ENCODE measurements around the gene PON3. TPM values are rescaled to one million over a fixed set of nuclear protein-coding genes. Genes with fewer than 3 reads are reported as not detected.

Gene PON3
- total RNA-seq, 1 experiment from 2014 or later = not detected

GRCh38 chr7:95432606-95433005, 36.4 kb upstream of the PON3 start:
- Mint-ChIP-seq H3K4me3 (no peak overlapping the region), H3K4me1 (peaks cover 9 to 16% of the 10 kb centered on the region in 2 experiments), H3K36me3 (ENCODE audit: insufficient read depth in 1 of 3, low read depth in 3 of 3) (peaks cover 8 to 11% (median 10%) of the 10 kb centered on the region in 3 experiments; a peak in 6 of 7 replicates), H3K27me3 (ENCODE audit: low read depth) (no peaks in the 10 kb centered on the region), H3K9me3 (no peaks in the 10 kb centered on the region), H3K27ac (no peak overlapping the region)
- Histone ChIP-seq H3K4ac (ENCODE audit: low read depth, low read length) (no peak overlapping the region), H3K79me1 (ENCODE audit: insufficient read depth, low read depth, low read length, poor library complexity, severe bottlenecking) (no peaks in the 10 kb centered on the region), H2BK20ac (ENCODE audit: low read depth, low read length, poor library complexity, severe bottlenecking) (no peak overlapping the region), H2BK120ac (ENCODE audit: low read depth, low read length, poor library complexity, severe bottlenecking) (no peak overlapping the region), H3K18ac (ENCODE audit: insufficient read length, low read depth, low read length) (no peak overlapping the region), H4K20me1 (ENCODE audit: control insufficient read depth, insufficient read depth, insufficient read length) (no peaks in the 10 kb centered on the region), H3K9ac (ENCODE audit: extremely low read depth, insufficient read length, low read length) (no peak overlapping the region), H3K27ac (ENCODE audit: insufficient read length, low read depth, low read length) (no peak overlapping the region), H2BK12ac (ENCODE audit: insufficient read length, low read depth, low read length) (no peak overlapping the region), H3K23ac (ENCODE audit: insufficient read length, low read depth, low read length) (no peak overlapping the region), H4K91ac (ENCODE audit: insufficient read length, low read depth, low read length) (no peak overlapping the region), H3T11ph (ENCODE audit: low read length) (no peak overlapping the region), H2AFZ (ENCODE audit: low read length) (no peak overlapping the region), H4K5ac (ENCODE audit: insufficient read length, low read depth, low read length) (no peak overlapping the region), H2AK5ac (ENCODE audit: insufficient read length, low read length) (no peak overlapping the region), H2BK5ac (ENCODE audit: insufficient read length, low read length) (no peak overlapping the region), H3K23me2 (ENCODE audit: insufficient read length, low read depth, low read length, poor library complexity, severe bottlenecking) (peaks cover 2% of the 10 kb centered on the region), H3K4me1 (ENCODE audit: insufficient read depth, low read length) (no peaks in the 10 kb centered on the region; the same call in 1 of the 2 replicates), H2BK15ac (ENCODE audit: low read depth, low read length) (no peak overlapping the region), H3K4me2 (ENCODE audit: insufficient read depth, insufficient read length, low read length) (no peak overlapping the region), H3K56ac (ENCODE audit: insufficient read length, low read depth, low read length) (no peak overlapping the region), H3K14ac (ENCODE audit: insufficient read depth, low read length) (no peak overlapping the region), H3K79me2 (ENCODE audit: insufficient read depth, low read length) (no peaks in the 10 kb centered on the region), H3K27me3 (ENCODE audit: insufficient read depth, low read length) (no peaks in the 10 kb centered on the region), H3K9me3 (ENCODE audit: control insufficient read depth, low read depth, low read length) (no peaks in the 10 kb centered on the region), H4K8ac (replicated peaks; ENCODE audit: insufficient read length, low read depth, low read length) (no peak overlapping the region)
- DNase-seq = no peak
- WGBS (ENCODE audit: extremely low coverage, insufficient read length, low lambda C conversion rate) = no CpG with 5 or more reads among the region's 2 CpGs
- TF ChIP-seq CTCF (conservative IDR thresholded peaks at IDR 0.05) = no peak
